ENCODE results near the gene KIF15. TPM values are rescaled to one million over a fixed set of nuclear protein-coding genes. Genes with fewer than 3 reads are reported as not detected.

Gene KIF15
- polyA plus RNA-seq, 1 donor from 2014 or later: 5.8 TPM

DNA sequence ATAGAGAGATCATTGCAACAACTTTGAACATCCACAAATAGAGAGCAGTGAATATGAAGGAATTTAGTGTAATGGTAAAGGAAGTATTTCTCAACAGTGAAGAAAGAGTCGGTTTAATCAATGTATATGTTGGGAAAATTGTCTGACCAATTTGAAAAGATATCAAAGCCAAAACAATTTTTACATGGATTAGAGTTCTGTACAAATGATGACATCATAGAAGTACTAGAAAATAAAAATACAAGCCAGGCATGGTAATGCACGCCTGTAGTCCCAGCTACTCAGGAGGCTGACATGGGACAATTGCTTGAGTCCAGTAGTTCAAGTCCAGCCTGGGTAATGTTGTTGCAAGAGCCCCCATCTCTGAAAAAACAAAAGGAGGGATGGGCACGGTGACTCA is 74.1 kb downstream of the KIF15 start:
- Histone ChIP-seq H3K27ac (ENCODE audit: low read length) (no peak overlapping the region), H3K9me2 (ENCODE audit: insufficient read depth, low read length) (no peaks in the 10 kb centered on the region), H3K9me3 (ENCODE audit: low read length) (no peaks in the 10 kb centered on the region), H3K36me3 (ENCODE audit: insufficient read depth, low read length) (no peaks in the 10 kb centered on the region), H2AFZ (ENCODE audit: low read depth, low read length) (no peak overlapping the region), H3K9ac (ENCODE audit: low read length) (no peak overlapping the region), H4K20me1 (ENCODE audit: insufficient read depth) (no peaks in the 10 kb centered on the region), H3K4me3 (ENCODE audit: low read length) (no peak overlapping the region), H3K79me2 (replicated peaks; ENCODE audit: insufficient read depth, low read length) (no peaks in the 10 kb centered on the region), H3F3A (ENCODE audit: insufficient read depth, low read length, poor library complexity, severe bottlenecking) (no peaks in the 10 kb centered on the region), H3K27me3 (ENCODE audit: insufficient read depth, low read depth, low read length) (no peaks in the 10 kb centered on the region), H3K4me2 (ENCODE audit: low read length) (no peak overlapping the region)
- TF ChIP-seq RAD21 (conservative IDR thresholded peaks at IDR 0.05) (no peak), EZH2 (IDR thresholded peaks at IDR 0.05; ENCODE audit: borderline replicate concordance, insufficient read depth, low read length, poor library complexity, severe bottlenecking) (no peak), POLR2AphosphoS5 (IDR thresholded peaks at IDR 0.05) (no peak), SMC3 (conservative IDR thresholded peaks at IDR 0.05; ENCODE audit: poor library complexity) (no peak), EP300 (conservative IDR thresholded peaks at IDR 0.05; ENCODE audit: poor library complexity, severe bottlenecking) (no peak), MXI1 (conservative IDR thresholded peaks at IDR 0.05; ENCODE audit: poor library complexity, severe bottlenecking) (no peak), TAF1 (IDR thresholded peaks at IDR 0.05; ENCODE audit: low read depth) (no peak)
- TF ChIP-seq, protein P1, sequence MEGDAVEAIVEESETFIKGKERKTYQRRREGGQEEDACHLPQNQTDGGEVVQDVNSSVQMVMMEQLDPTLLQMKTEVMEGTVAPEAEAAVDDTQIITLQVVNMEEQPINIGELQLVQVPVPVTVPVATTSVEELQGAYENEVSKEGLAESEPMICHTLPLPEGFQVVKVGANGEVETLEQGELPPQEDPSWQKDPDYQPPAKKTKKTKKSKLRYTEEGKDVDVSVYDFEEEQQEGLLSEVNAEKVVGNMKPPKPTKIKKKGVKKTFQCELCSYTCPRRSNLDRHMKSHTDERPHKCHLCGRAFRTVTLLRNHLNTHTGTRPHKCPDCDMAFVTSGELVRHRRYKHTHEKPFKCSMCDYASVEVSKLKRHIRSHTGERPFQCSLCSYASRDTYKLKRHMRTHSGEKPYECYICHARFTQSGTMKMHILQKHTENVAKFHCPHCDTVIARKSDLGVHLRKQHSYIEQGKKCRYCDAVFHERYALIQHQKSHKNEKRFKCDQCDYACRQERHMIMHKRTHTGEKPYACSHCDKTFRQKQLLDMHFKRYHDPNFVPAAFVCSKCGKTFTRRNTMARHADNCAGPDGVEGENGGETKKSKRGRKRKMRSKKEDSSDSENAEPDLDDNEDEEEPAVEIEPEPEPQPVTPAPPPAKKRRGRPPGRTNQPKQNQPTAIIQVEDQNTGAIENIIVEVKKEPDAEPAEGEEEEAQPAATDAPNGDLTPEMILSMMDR (IDR thresholded peaks at IDR 0.05; ENCODE audit: poor library complexity, severe bottlenecking): no peak
- TF ChIP-seq, protein P2, sequence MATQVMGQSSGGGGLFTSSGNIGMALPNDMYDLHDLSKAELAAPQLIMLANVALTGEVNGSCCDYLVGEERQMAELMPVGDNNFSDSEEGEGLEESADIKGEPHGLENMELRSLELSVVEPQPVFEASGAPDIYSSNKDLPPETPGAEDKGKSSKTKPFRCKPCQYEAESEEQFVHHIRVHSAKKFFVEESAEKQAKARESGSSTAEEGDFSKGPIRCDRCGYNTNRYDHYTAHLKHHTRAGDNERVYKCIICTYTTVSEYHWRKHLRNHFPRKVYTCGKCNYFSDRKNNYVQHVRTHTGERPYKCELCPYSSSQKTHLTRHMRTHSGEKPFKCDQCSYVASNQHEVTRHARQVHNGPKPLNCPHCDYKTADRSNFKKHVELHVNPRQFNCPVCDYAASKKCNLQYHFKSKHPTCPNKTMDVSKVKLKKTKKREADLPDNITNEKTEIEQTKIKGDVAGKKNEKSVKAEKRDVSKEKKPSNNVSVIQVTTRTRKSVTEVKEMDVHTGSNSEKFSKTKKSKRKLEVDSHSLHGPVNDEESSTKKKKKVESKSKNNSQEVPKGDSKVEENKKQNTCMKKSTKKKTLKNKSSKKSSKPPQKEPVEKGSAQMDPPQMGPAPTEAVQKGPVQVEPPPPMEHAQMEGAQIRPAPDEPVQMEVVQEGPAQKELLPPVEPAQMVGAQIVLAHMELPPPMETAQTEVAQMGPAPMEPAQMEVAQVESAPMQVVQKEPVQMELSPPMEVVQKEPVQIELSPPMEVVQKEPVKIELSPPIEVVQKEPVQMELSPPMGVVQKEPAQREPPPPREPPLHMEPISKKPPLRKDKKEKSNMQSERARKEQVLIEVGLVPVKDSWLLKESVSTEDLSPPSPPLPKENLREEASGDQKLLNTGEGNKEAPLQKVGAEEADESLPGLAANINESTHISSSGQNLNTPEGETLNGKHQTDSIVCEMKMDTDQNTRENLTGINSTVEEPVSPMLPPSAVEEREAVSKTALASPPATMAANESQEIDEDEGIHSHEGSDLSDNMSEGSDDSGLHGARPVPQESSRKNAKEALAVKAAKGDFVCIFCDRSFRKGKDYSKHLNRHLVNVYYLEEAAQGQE (IDR thresholded peaks at IDR 0.05; ENCODE audit: borderline replicate concordance): no peak

DNA sequence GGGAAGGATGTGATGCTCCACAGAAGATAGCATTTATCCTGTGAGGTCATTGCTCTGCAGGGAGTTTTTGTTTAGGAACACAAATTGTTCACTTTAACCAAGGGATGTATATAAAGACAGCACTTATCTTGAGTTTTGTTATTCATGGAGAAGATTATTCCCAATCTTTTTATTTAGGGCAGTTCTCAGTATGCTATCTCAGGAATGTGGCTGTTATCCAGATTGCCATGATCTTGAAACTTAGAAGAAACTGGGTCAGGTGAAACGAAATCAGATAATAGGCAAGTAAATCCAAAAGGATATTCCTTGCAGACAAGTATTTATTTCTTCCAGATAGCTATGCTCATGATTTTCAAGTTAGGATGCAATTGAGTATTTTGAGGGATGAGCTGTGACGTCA is 80.8 kb downstream of the KIF15 start:
- H3K4me2 ChIP-seq (ENCODE audit: low read length): no peak overlapping the region
- H3F3A ChIP-seq (ENCODE audit: insufficient read depth, low read length, poor library complexity, severe bottlenecking): no peaks in the 10 kb centered on the region
- no peaks in the 10 kb centered on the region for H3K9me2 ChIP-seq (ENCODE audit: insufficient read depth, low read length)
- H3K27ac ChIP-seq (ENCODE audit: low read length): no peak overlapping the region
- TF ChIP-seq, protein P1 (IDR thresholded peaks at IDR 0.05; ENCODE audit: poor library complexity, severe bottlenecking): no peak
- no peak for TF ChIP-seq EP300 (conservative IDR thresholded peaks at IDR 0.05; ENCODE audit: poor library complexity, severe bottlenecking)
- TF ChIP-seq SMC3 (conservative IDR thresholded peaks at IDR 0.05; ENCODE audit: poor library complexity): no peak
- TF ChIP-seq TAF1 (IDR thresholded peaks at IDR 0.05; ENCODE audit: low read depth): no peak
- TF ChIP-seq, protein P2 (IDR thresholded peaks at IDR 0.05; ENCODE audit: borderline replicate concordance): no peak
- no peak for TF ChIP-seq MXI1 (conservative IDR thresholded peaks at IDR 0.05; ENCODE audit: poor library complexity, severe bottlenecking)
- TF ChIP-seq EZH2 (IDR thresholded peaks at IDR 0.05; ENCODE audit: borderline replicate concordance, insufficient read depth, low read length, poor library complexity, severe bottlenecking): no peak
- TF ChIP-seq RAD21 (conservative IDR thresholded peaks at IDR 0.05): no peak
- no peaks in the 10 kb centered on the region for H3K79me2 ChIP-seq (replicated peaks; ENCODE audit: insufficient read depth, low read length)
- no peaks in the 10 kb centered on the region for H3K36me3 ChIP-seq (ENCODE audit: insufficient read depth, low read length)
- no peaks in the 10 kb centered on the region for H3K27me3 ChIP-seq (ENCODE audit: insufficient read depth, low read depth, low read length)
- no peak overlapping the region for H2AFZ ChIP-seq (ENCODE audit: low read depth, low read length)
- H4K20me1 ChIP-seq (ENCODE audit: insufficient read depth): no peaks in the 10 kb centered on the region
- H3K9ac ChIP-seq (ENCODE audit: low read length): no peak overlapping the region
- no peaks in the 10 kb centered on the region for H3K9me3 ChIP-seq (ENCODE audit: low read length)
- no peak overlapping the region for H3K4me3 ChIP-seq (ENCODE audit: low read length)

Measured in neural cell (in vitro differentiated cells).